PC-3 (cell line): ENCODE measurements around the gene EIF5. TPM values are rescaled to one million over a fixed set of nuclear protein-coding genes. Genes with fewer than 3 reads are reported as not detected.

Source experiments
- ATAC-seq: fragments of 200-7000 bp; cut with Tn5 transposase; 2 replicates; pipeline ENCODE4 v1.9.1; 2020; ENCODE audit warnings: mild to moderate bottlenecking, moderate library complexity
- BruUV-seq: library from RNA; stranded (reverse); fragments of 400-500 nt; replicated peaks from 2 replicates; lab custom pipeline; 2021; lab: Mats Ljungman, UMichigan
- CTCF ChIA-PET: fragments of 300-600 bp; sonication (Branson Sonifier 250); formaldehyde crosslinking; loops from one replicate; lab custom pipeline; 2022; ENCODE audit warnings: antibody characterized with exemption; lab: Charles Lee
- POLR2A ChIA-PET: fragments of 300-600 bp; sonication (Branson Sonifier 250); formaldehyde crosslinking; loops from one replicate; lab custom pipeline; 2022; ENCODE audit warnings: antibody characterized with exemption; ENCODE audit not compliant: unreplicated experiment; lab: Charles Lee
- DNase-seq: peaks from one replicate; pipeline ENCODE4 v3.0.0-alpha.2; 2015
- H2AFZ ChIP-seq: fragments of 300-600 bp; sonication (generic); 2 replicates; pipeline ENCODE4 v1.6.0; 2016; ENCODE audit warnings: antibody characterized with exemption, low read length
- H3F3A ChIP-seq: fragments of 300-600 bp; sonication (generic); one replicate; pipeline ENCODE4 v1.6.0; 2017; ENCODE audit warnings: antibody characterized with exemption, low read length, control low read depth, mild to moderate bottlenecking; ENCODE audit not compliant: unreplicated experiment
- H3K27ac ChIP-seq: fragments of 300-600 bp; sonication (generic); 2 replicates; pipeline ENCODE4 v1.5.1; 2016; ENCODE audit warnings: mild to moderate bottlenecking, low read length
- H3K27me3 ChIP-seq: fragments of 300-600 bp; sonication (generic); 2 replicates; pipeline ENCODE4 v1.6.1; 2016; ENCODE audit warnings: low read length, mixed read lengths
- H3K36me3 ChIP-seq: fragments of 300-600 bp; sonication (generic); 2 replicates; pipeline ENCODE4 v1.6.1; 2016; ENCODE audit warnings: low read depth, mixed run types, low read length, mixed read lengths
- H3K4me1 ChIP-seq: fragments of 300-600 bp; sonication (generic); 2 replicates; pipeline ENCODE4 v1.5.1; 2016; ENCODE audit warnings: low read length; ENCODE audit not compliant: insufficient read depth
- H3K4me2 ChIP-seq: fragments of 300-600 bp; sonication (generic); 2 replicates; pipeline ENCODE4 v1.6.0; 2016; ENCODE audit warnings: low read length
- H3K4me3 ChIP-seq: fragments of 300-600 bp; sonication (generic); 2 replicates; pipeline ENCODE4 v1.5.1; 2016; ENCODE audit warnings: mild to moderate bottlenecking, low read length, mixed read lengths
- H3K79me2 ChIP-seq: fragments of 300-600 bp; sonication (generic); 2 replicates; pipeline ENCODE4 v1.6.1; 2017; ENCODE audit warnings: low read length, mixed read lengths
- H3K9ac ChIP-seq: fragments of 300-600 bp; sonication (generic); 2 replicates; pipeline ENCODE4 v1.6.0; 2016; ENCODE audit warnings: mild to moderate bottlenecking, low read length
- H3K9me2 ChIP-seq: fragments of 300-600 bp; sonication (generic); replicated peaks from 2 replicates; pipeline ENCODE4 v1.6.1; 2016; ENCODE audit warnings: mixed run types, low read length, mixed read lengths
- H3K9me3 ChIP-seq: fragments of 300-600 bp; sonication (generic); 2 replicates; pipeline ENCODE4 v1.6.1; 2016; ENCODE audit warnings: low read length, mixed read lengths
- H4K20me1 ChIP-seq: fragments of 300-600 bp; sonication (generic); 2 replicates; pipeline ENCODE4 v1.6.1; 2016; ENCODE audit warnings: low read length, mixed read lengths
- EZH2 ChIP-seq: fragments of 300-600 bp; sonication (generic); IDR thresholded peaks from one replicate; pipeline ENCODE4 v1.6.1; 2017; ENCODE audit warnings: antibody characterized with exemption, mild to moderate bottlenecking, low read length; ENCODE audit not compliant: unreplicated experiment
- EZH2phosphoT487 ChIP-seq: fragments of 300-600 bp; sonication (generic); IDR thresholded peaks from 2 replicates; pipeline ENCODE4 v1.6.1; 2018; ENCODE audit warnings: mild to moderate bottlenecking, antibody characterized with exemption, low read length, borderline replicate concordance
- intact Hi-C: fragments of 100-400 bp; cut with micrococcal nuclease; formaldehyde crosslinking; loops from 2 replicates; pipeline ENCODE4 v1.9.0; 2023
- total RNA-seq: library from RNA; depleted of rRNA; stranded (reverse); fragments of >200 nt; gene quantifications from 2 replicates; pipeline ENCODE4 v1.2.3, GENCODE V29; 2014
- TF ChIP-seq, protein P1 (sequence below): fragments of 300-600 bp; sonication (generic); conservative IDR thresholded peaks from 2 replicates; pipeline ENCODE4 v1.5.1; 2017; ENCODE audit warnings: antibody characterized with exemption, low read depth, mild to moderate bottlenecking, low read length

EIF5 gene
- total RNA-seq, 1 experiment from 2014 or later: 216 TPM

- intact Hi-C loops: no loop called here
- Histone ChIP-seq H3K4me3 (no peak overlapping the region), H4K20me1 (peaks cover 68% of the 10 kb centered on the region), H3K27ac (no peak overlapping the region), H3K27me3 (no peaks in the 10 kb centered on the region), H3K36me3 (peaks cover 80% of the 10 kb centered on the region), H3K4me1 (peaks cover 10% of the 10 kb centered on the region), H3K4me2 (no peak overlapping the region), H2AFZ (no peak overlapping the region), H3F3A (peaks cover 41% of the 10 kb centered on the region), H3K79me2 (peaks cover 32% of the 10 kb centered on the region), H3K9ac (no peak overlapping the region), H3K9me3 (no peaks in the 10 kb centered on the region), H3K9me2 (no peaks in the 10 kb centered on the region)
- ChIA-PET POLR2A (no interaction called here), CTCF (no interaction called here)
- no peak for DNase-seq
- no peak for TF ChIP-seq EZH2
- TF ChIP-seq EZH2phosphoT487: no peak
- TF ChIP-seq, protein P1, sequence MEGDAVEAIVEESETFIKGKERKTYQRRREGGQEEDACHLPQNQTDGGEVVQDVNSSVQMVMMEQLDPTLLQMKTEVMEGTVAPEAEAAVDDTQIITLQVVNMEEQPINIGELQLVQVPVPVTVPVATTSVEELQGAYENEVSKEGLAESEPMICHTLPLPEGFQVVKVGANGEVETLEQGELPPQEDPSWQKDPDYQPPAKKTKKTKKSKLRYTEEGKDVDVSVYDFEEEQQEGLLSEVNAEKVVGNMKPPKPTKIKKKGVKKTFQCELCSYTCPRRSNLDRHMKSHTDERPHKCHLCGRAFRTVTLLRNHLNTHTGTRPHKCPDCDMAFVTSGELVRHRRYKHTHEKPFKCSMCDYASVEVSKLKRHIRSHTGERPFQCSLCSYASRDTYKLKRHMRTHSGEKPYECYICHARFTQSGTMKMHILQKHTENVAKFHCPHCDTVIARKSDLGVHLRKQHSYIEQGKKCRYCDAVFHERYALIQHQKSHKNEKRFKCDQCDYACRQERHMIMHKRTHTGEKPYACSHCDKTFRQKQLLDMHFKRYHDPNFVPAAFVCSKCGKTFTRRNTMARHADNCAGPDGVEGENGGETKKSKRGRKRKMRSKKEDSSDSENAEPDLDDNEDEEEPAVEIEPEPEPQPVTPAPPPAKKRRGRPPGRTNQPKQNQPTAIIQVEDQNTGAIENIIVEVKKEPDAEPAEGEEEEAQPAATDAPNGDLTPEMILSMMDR: no peak
- no TSS peak for BruUV-seq
- no peak for ATAC-seq
Measured at GRCh38 chr14:103341250-103342129, 7.5 kb downstream of the EIF5 start.

GRCh38 chr14:103343164-103343879, 9.3 kb downstream of the EIF5 start:
- ATAC-seq (no peak), DNase-seq (no peak)
- intact Hi-C loops: no loop called here
- Histone ChIP-seq H3K27me3 (no peaks in the 10 kb centered on the region), H3F3A (peaks cover 33% of the 10 kb centered on the region), H3K36me3 (peaks cover 62% of the 10 kb centered on the region), H3K4me1 (no peaks in the 10 kb centered on the region), H3K27ac (no peak overlapping the region), H3K9ac (no peak overlapping the region), H3K79me2 (peaks cover 14% of the 10 kb centered on the region), H3K9me2 (no peaks in the 10 kb centered on the region), H3K4me2 (no peak overlapping the region), H2AFZ (no peak overlapping the region), H3K9me3 (no peaks in the 10 kb centered on the region), H3K4me3 (no peak overlapping the region), H4K20me1 (peaks cover 50% of the 10 kb centered on the region)
- CTCF ChIA-PET: interaction anchor here (0.7 to 1.4 kb wide), 2 partner anchors 30 to 47 kb away, joined by 3 read pairs; no protein-coding TSS in a partner anchor
- no TSS peak for BruUV-seq
- POLR2A ChIA-PET: interaction anchor here (1.7 kb wide), 1 partner anchor 9 kb away, joined by 9 read pairs; the partner anchor contains the start of gene EIF5
- TF ChIP-seq, protein P1: no peak
- TF ChIP-seq EZH2phosphoT487: no peak
- TF ChIP-seq EZH2: no peak
